Endothelial cell of umbilical vein (primary cell): ENCODE results near the gene GRM8. TPM values are rescaled to one million over a fixed set of nuclear protein-coding genes. Genes with fewer than 3 reads are reported as not detected.

Experiments
- BruUV-seq: library from RNA; stranded (reverse); fragments of 400-500 nt; replicated peaks from 2 replicates; lab custom pipeline; 2021; lab: Mats Ljungman, UMichigan
- CTCF ChIA-PET: fragments of 300-600, 350-600 bp; sonication (Branson Sonifier 250); formaldehyde crosslinking; loops from one replicate; lab custom pipeline; 2021; ENCODE audit warnings: antibody characterized with exemption, inconsistent platforms; lab: Charles Lee
- POLR2A ChIA-PET: fragments of 300-600, 350-600 bp; sonication (Branson Sonifier 250); formaldehyde crosslinking; loops from one replicate; lab custom pipeline; 2021; ENCODE audit warnings: antibody characterized with exemption, inconsistent platforms; lab: Charles Lee
- DNase-seq: peaks from one replicate; pipeline ENCODE4 v3.0.0-alpha.2; 2011; ENCODE audit warnings: low read depth, low spot score
- FAIRE-seq: peaks from 2 replicates; lab custom pipeline; 2011; peaks lifted over from hg19 to GRCh38; lab: Jason Lieb, UNC
- H2AFZ ChIP-seq: 2 replicates; pipeline ENCODE4 v1.6.0; 2012; ENCODE audit warnings: low read depth, low read length, control low read depth, inconsistent platforms
- H3K27ac ChIP-seq: 2 replicates; pipeline ENCODE4 v1.5.1; 2011; ENCODE audit warnings: low read depth, mild to moderate bottlenecking, control low read depth, low read length, moderate library complexity; ENCODE audit not compliant: insufficient read depth
- H3K27me3 ChIP-seq, 2 experiments: 2 replicates each; pipeline versions ENCODE4 v1.6.0 to v1.6.1; 2011; ENCODE audit warnings: low read length in 2 of 2, mixed read lengths in 1 of 2; ENCODE audit not compliant: control insufficient read depth in 2 of 2, insufficient read depth in 2 of 2
- H3K36me3 ChIP-seq, 2 experiments: 2 replicates in 1 of 2; 3 replicates in 1 of 2; pipeline ENCODE4 v1.5.1; 2011; ENCODE audit warnings: low read length in 2 of 2, mild to moderate bottlenecking in 1 of 2, moderate library complexity in 1 of 2; ENCODE audit not compliant: control insufficient read depth in 2 of 2, insufficient read depth in 2 of 2; ENCODE audit errors: extremely low read depth in 1 of 2
- H3K4me1 ChIP-seq: 3 replicates; pipeline ENCODE4 v1.5.1; 2011; ENCODE audit warnings: mild to moderate bottlenecking, low read length; ENCODE audit not compliant: control insufficient read depth, insufficient read depth; ENCODE audit errors: extremely low read depth
- H3K4me2 ChIP-seq: 2 replicates; pipeline ENCODE4 v1.6.1; 2011; ENCODE audit warnings: low read length, control low read depth, mixed read lengths; ENCODE audit not compliant: insufficient read depth
- H3K4me3 ChIP-seq, 3 experiments: fragments of 200-600 bp in 1 of 3; sonication (generic), shearing (Covaris generic) in 1 of 3; replicated peaks in 1 of 3; 2 replicates each; pipeline ENCODE4 v1.5.1; 2011 to 2016; ENCODE audit warnings: control low read depth in 3 of 3, low read length in 3 of 3, mild to moderate bottlenecking in 2 of 3, inconsistent platforms in 1 of 3, low read depth in 1 of 3, moderate library complexity in 1 of 3; ENCODE audit not compliant: insufficient read depth in 1 of 3
- H3K79me2 ChIP-seq: 2 replicates; pipeline ENCODE4 v1.6.0; 2012; ENCODE audit warnings: low read length, inconsistent platforms; ENCODE audit not compliant: control insufficient read depth, insufficient read depth
- H3K9ac ChIP-seq: replicated peaks from 2 replicates; pipeline ENCODE3; 2011; ENCODE audit warnings: low read length, control low read depth; ENCODE audit not compliant: insufficient read depth; ENCODE audit errors: extremely low read depth
- H3K9me1 ChIP-seq: replicated peaks from 3 replicates; pipeline ENCODE4 v1.6.0; 2011; ENCODE audit warnings: mild to moderate bottlenecking, low read length; ENCODE audit not compliant: control insufficient read depth, insufficient read depth; ENCODE audit errors: extremely low read depth
- H3K9me3 ChIP-seq: replicated peaks from 2 replicates; pipeline ENCODE4 v1.5.1; 2012; ENCODE audit warnings: low read length, inconsistent platforms; ENCODE audit not compliant: control insufficient read depth, insufficient read depth
- H4K20me1 ChIP-seq: replicated peaks from 2 replicates; pipeline ENCODE3; 2011; ENCODE audit warnings: mild to moderate bottlenecking, low read length; ENCODE audit not compliant: control insufficient read depth, insufficient read depth; ENCODE audit errors: extremely low read depth
- EZH2 ChIP-seq: IDR thresholded peaks from 2 replicates; pipeline ENCODE4 v1.6.1; 2012; ENCODE audit warnings: borderline replicate concordance, low read depth, mild to moderate bottlenecking, moderate library complexity, low read length, inconsistent platforms; ENCODE audit not compliant: severe bottlenecking
- FOS ChIP-seq: IDR thresholded peaks from 2 replicates; pipeline ENCODE4 v1.6.1; 2011; ENCODE audit warnings: mild to moderate bottlenecking, low read length, moderate library complexity, borderline replicate concordance; ENCODE audit not compliant: insufficient read depth
- GATA2 ChIP-seq: IDR thresholded peaks from 2 replicates; pipeline ENCODE4 v1.7.0; 2011; ENCODE audit warnings: low read depth, mild to moderate bottlenecking, moderate library complexity, mixed read lengths, low read length; ENCODE audit not compliant: insufficient read length, insufficient read depth
- JUN ChIP-seq: IDR thresholded peaks from 2 replicates; pipeline ENCODE4 v1.6.1; 2011; ENCODE audit warnings: borderline replicate concordance, low read depth; ENCODE audit not compliant: insufficient read length, insufficient read depth
- MAX ChIP-seq: IDR thresholded peaks from 2 replicates; pipeline ENCODE4 v1.6.1; 2011; ENCODE audit not compliant: insufficient read depth, insufficient read length
- MYC ChIP-seq: IDR thresholded peaks from one replicate; pipeline ENCODE4 v1.6.1; 2011; ENCODE audit warnings: mild to moderate bottlenecking, low read depth, low read length
- POLR2A ChIP-seq: IDR thresholded peaks from 2 replicates; pipeline ENCODE4 v1.6.1; 2012; ENCODE audit warnings: low read depth, mild to moderate bottlenecking, control low read depth, low read length
- POLR2AphosphoS5 ChIP-seq: IDR thresholded peaks from 2 replicates; pipeline ENCODE4 v1.6.1; 2012; ENCODE audit warnings: low read depth, mild to moderate bottlenecking, control low read depth, low read length, moderate library complexity; ENCODE audit not compliant: insufficient read depth
- dilution Hi-C: fragments of 300-500 bp; cut with MboI; formaldehyde crosslinking; loops from one replicate; pipeline ENCODE4 v1.15.0; 2019; ENCODE audit warnings: low sequenced_read_pairs; ENCODE audit not compliant: extremely low pct_ligation_motif_present
- intact Hi-C: fragments of 100-400 bp; cut with micrococcal nuclease; formaldehyde crosslinking; loops from one replicate; pipeline ENCODE4 v1.10.0; 2022
- polyA plus RNA-seq, 4 experiments: library from polyadenylated mRNA; depleted of rRNA in 3 of 4; stranded (reverse) in 3 of 4; unstranded in 1 of 4; fragments of >200 nt; gene quantifications; 2 replicates each; pipeline versions ENCODE4 v1.2.1 to v1.2.3, GENCODE V29; 2011 to 2012; ENCODE audit warnings: missing spikeins in 1 of 4
- total RNA-seq: library from RNA; stranded (reverse); gene quantifications from 2 replicates; pipeline ENCODE4 v1.2.3, GENCODE V29; 2021
- TF ChIP-seq, protein P1 (sequence below), 2 donors: IDR thresholded peaks; 1 replicate in 1 of 2; 2 replicates in 1 of 2; pipeline ENCODE4 v1.5.1; 2011; ENCODE audit warnings: low read length in 2 of 2, mild to moderate bottlenecking in 2 of 2, moderate library complexity in 2 of 2, control low read depth in 1 of 2, inconsistent platforms in 1 of 2, low read depth in 1 of 2; ENCODE audit not compliant: insufficient read depth in 1 of 2; ENCODE audit errors: extremely low read depth in 1 of 2

Gene GRM8
- total and polyA plus RNA-seq, 2 donors (not counting 3 experiments of a cell fraction or from before 2014, with no cell fraction given) = not detected

GRCh38 chr7:126483972-126484371 lies 768.8 kb downstream of the GRM8 start:
- ChIA-PET POLR2A (no interaction called here), CTCF (no interaction called here)
- intact Hi-C loops (no loop called here), dilution Hi-C loops (no loop called here)
- no peaks in the 10 kb centered on the region for H3K36me3 ChIP-seq
- no peak overlapping the region for H3K4me3 ChIP-seq
- H3K79me2 ChIP-seq = no peaks in the 10 kb centered on the region
- H4K20me1 ChIP-seq = no peaks in the 10 kb centered on the region
- BruUV-seq = no TSS peak
- FAIRE-seq (no peak), DNase-seq (no peak)
- no peaks in the 10 kb centered on the region for H3K4me1 ChIP-seq
- no peaks in the 10 kb centered on the region for H3K9me3 ChIP-seq
- no peak overlapping the region for H2AFZ ChIP-seq
- H3K27me3 ChIP-seq = no peaks in the 10 kb centered on the region
- H3K27ac ChIP-seq = no peak overlapping the region
- no peak overlapping the region for H3K4me2 ChIP-seq
- TF ChIP-seq POLR2A (no peak), EZH2 (no peak), MAX (no peak), JUN (no peak)
- TF ChIP-seq, protein P1, sequence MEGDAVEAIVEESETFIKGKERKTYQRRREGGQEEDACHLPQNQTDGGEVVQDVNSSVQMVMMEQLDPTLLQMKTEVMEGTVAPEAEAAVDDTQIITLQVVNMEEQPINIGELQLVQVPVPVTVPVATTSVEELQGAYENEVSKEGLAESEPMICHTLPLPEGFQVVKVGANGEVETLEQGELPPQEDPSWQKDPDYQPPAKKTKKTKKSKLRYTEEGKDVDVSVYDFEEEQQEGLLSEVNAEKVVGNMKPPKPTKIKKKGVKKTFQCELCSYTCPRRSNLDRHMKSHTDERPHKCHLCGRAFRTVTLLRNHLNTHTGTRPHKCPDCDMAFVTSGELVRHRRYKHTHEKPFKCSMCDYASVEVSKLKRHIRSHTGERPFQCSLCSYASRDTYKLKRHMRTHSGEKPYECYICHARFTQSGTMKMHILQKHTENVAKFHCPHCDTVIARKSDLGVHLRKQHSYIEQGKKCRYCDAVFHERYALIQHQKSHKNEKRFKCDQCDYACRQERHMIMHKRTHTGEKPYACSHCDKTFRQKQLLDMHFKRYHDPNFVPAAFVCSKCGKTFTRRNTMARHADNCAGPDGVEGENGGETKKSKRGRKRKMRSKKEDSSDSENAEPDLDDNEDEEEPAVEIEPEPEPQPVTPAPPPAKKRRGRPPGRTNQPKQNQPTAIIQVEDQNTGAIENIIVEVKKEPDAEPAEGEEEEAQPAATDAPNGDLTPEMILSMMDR (IDR thresholded peaks at IDR 0.05; ENCODE audit: extremely low read depth in 1 of 2, insufficient read depth in 1 of 2, low read depth in 1 of 2, low read length in 2 of 2) = no peak
- H3K9me1 ChIP-seq = no peaks in the 10 kb centered on the region
- no peak overlapping the region for H3K9ac ChIP-seq

- no TSS peak for BruUV-seq
- no peak for FAIRE-seq
- Histone ChIP-seq H3K9me3 (no peaks in the 10 kb centered on the region), H3K36me3 (no peaks in the 10 kb centered on the region), H3K9me1 (no peaks in the 10 kb centered on the region), H3K4me2 (no peak overlapping the region), H3K27ac (no peak overlapping the region), H3K27me3 (no peaks in the 10 kb centered on the region), H3K4me3 (no peak overlapping the region), H2AFZ (no peak overlapping the region), H3K9ac (no peak overlapping the region), H4K20me1 (no peaks in the 10 kb centered on the region), H3K79me2 (no peaks in the 10 kb centered on the region), H3K4me1 (no peaks in the 10 kb centered on the region)
- DNase-seq = no peak
- intact Hi-C loops = no loop called here
- ChIA-PET CTCF (no interaction called here), POLR2A (no interaction called here)
- TF ChIP-seq FOS = no peak
- no peak for TF ChIP-seq JUN
- no peak for TF ChIP-seq GATA2
- no peak for TF ChIP-seq MYC
- TF ChIP-seq EZH2 = no peak
- TF ChIP-seq POLR2A = no peak
- TF ChIP-seq, protein P1 (IDR thresholded peaks at IDR 0.05; ENCODE audit: extremely low read depth in 1 of 2, insufficient read depth in 1 of 2, low read depth in 1 of 2, low read length in 2 of 2) = no peak
- TF ChIP-seq MAX = no peak
- TF ChIP-seq POLR2AphosphoS5 = no peak
- dilution Hi-C loops = no loop called here
Measured at GRCh38 chr7:126472825-126473224, 779.9 kb downstream of the GRM8 start.
